Tibial artery (tissue), 4 donors: ENCODE data around the gene F7.

Experiments used
- DNase-seq, 2 donors: peaks; one replicate each; pipeline ENCODE4 v3.0.0-alpha.2; 2019
- H3K27ac ChIP-seq, 2 donors: fragments of 200-600 bp; sonication (generic) in 1 of 2; 1 replicate in 1 of 2; 2 replicates in 1 of 2; pipeline ENCODE4 v1.5.1; 2018 to 2019; ENCODE audit warnings: mild to moderate bottlenecking in 1 of 2
- H3K27me3 ChIP-seq, 2 donors: fragments of 200-600 bp; sonication (generic) in 1 of 2; one replicate each; pipeline versions ENCODE4 v1.5.1 to v1.6.0; 2016 to 2019
- H3K36me3 ChIP-seq, 3 donors: fragments of 200-600 bp; sonication (generic) in 2 of 3; one replicate each; pipeline ENCODE4 v1.5.1; 2016 to 2019; ENCODE audit warnings: mild to moderate bottlenecking in 2 of 3
- H3K4me1 ChIP-seq, 4 donors: fragments of 200-600 bp; sonication (generic) in 2 of 4; 1 replicate in 3 of 4; 2 replicates in 1 of 4; pipeline ENCODE4 v1.5.1; 2016 to 2019
- H3K4me3 ChIP-seq, 2 donors: fragments of 200-600 bp; sonication (generic) in 1 of 2; 1 replicate in 1 of 2; 2 replicates in 1 of 2; pipeline ENCODE4 v1.5.1; 2018 to 2019; ENCODE audit warnings: mild to moderate bottlenecking in 2 of 2
- H3K9me3 ChIP-seq, 3 donors: fragments of 200-600 bp; sonication (generic) in 1 of 3; one replicate each; pipeline ENCODE4 v1.5.1; 2016 to 2019
- CTCF ChIP-seq, 2 experiments: fragments of 200-600 bp in 1 of 2; fragments of 450-650 bp in 1 of 2; IDR thresholded peaks; one replicate each; pipeline ENCODE4 v1.5.1; 2017 to 2019; ENCODE audit warnings: antibody characterized with exemption in 2 of 2, mild to moderate bottlenecking in 1 of 2, moderate library complexity in 1 of 2
- intact Hi-C: fragments of 100-400 bp; cut with DNase I; formaldehyde crosslinking; loops from one replicate; pipeline ENCODE4 v1.15.0; 2023; ENCODE audit warnings: low total_unique reads

F7 gene

GRCh38 chr13:113125506-113126264 is 20.1 kb downstream of the F7 start:
- H3K9me3 ChIP-seq: no peaks in the 10 kb centered on the region
- DNase-seq: peak in 1 of 2 donors; percentile 37
- H3K4me1 ChIP-seq: peaks cover 0 to 15% (median 4%) of the 10 kb centered on the region in 4 donors
- intact Hi-C loops: no loop called here
- H3K4me3 ChIP-seq: no peak overlapping the region
- no peak for TF ChIP-seq CTCF (IDR thresholded peaks at IDR 0.05)
- no peaks in the 10 kb centered on the region for H3K36me3 ChIP-seq
- peaks cover 0 to 10% of the 10 kb centered on the region in 2 donors for H3K27me3 ChIP-seq
- H3K27ac ChIP-seq: no peak overlapping the region

GRCh38 chr13:113126265-113127150 is 20.9 kb downstream of the F7 start:
- intact Hi-C loops: no loop called here
- peak in 1 of 2 donors; percentile 43 for DNase-seq
- H3K27ac ChIP-seq: no peak overlapping the region
- H3K27me3 ChIP-seq: peaks cover 0 to 10% of the 10 kb centered on the region in 2 donors
- no peaks in the 10 kb centered on the region for H3K36me3 ChIP-seq
- H3K4me1 ChIP-seq: peaks cover 0 to 15% (median 4%) of the 10 kb centered on the region in 4 donors
- TF ChIP-seq CTCF (IDR thresholded peaks at IDR 0.05): no peak
- H3K9me3 ChIP-seq: no peaks in the 10 kb centered on the region
- H3K4me3 ChIP-seq: no peak overlapping the region

- intact Hi-C loops: no loop called here
- no peak overlapping the region for H3K27ac ChIP-seq
- DNase-seq: peak in 1 of 2 donors; percentile 54
- H3K9me3 ChIP-seq: no peaks in the 10 kb centered on the region
- peaks cover 0 to 6% (median 3%) of the 10 kb centered on the region in 4 donors for H3K4me1 ChIP-seq
- H3K36me3 ChIP-seq: no peaks in the 10 kb centered on the region
- H3K27me3 ChIP-seq: peaks cover 0 to 12% of the 10 kb centered on the region in 2 donors
- peak overlapping the region in 1 of 2 donors; percentile 26 for H3K4me3 ChIP-seq
- no peak for TF ChIP-seq CTCF (IDR thresholded peaks at IDR 0.05)
Measured at GRCh38 chr13:113129480-113129879, 23.9 kb downstream of the F7 start.

GRCh38 chr13:113129921-113130750 is 24.5 kb downstream of the F7 start:
- TF ChIP-seq CTCF (IDR thresholded peaks at IDR 0.05): no peak
- Histone ChIP-seq H3K4me1 (peaks cover 0 to 6% (median 3%) of the 10 kb centered on the region in 4 donors), H3K27ac (no peak overlapping the region), H3K36me3 (no peaks in the 10 kb centered on the region), H3K27me3 (peaks cover 0 to 12% of the 10 kb centered on the region in 2 donors), H3K9me3 (no peaks in the 10 kb centered on the region), H3K4me3 (peak overlapping the region; percentile 13 to 26)
- intact Hi-C loops: no loop called here
- peak in 1 of 2 donors; percentile 56 for DNase-seq

GRCh38 chr13:113135281-113135760 is 29.7 kb downstream of the F7 start:
- Histone ChIP-seq H3K4me1 (no peaks in the 10 kb centered on the region), H3K9me3 (no peaks in the 10 kb centered on the region), H3K36me3 (no peaks in the 10 kb centered on the region), H3K27ac (no peak overlapping the region), H3K27me3 (peaks cover 0 to 3% of the 10 kb centered on the region in 2 donors), H3K4me3 (no peak overlapping the region)
- TF ChIP-seq CTCF (IDR thresholded peaks at IDR 0.05): no peak
- DNase-seq: no peak
- intact Hi-C loops: no loop called here
